ENCODE results near the gene TMEM187.
"Not testable (repeated sequence)": the region's sequence is repeated elsewhere in the genome, so short reads cannot be mapped to it uniquely, and the experiment has no call there.

TMEM187 gene

GRCh38 chrX:153973127-153974002, 811 bp downstream of the TMEM187 start:
- no peak for DNase-seq

GRCh38 chrX:153974003-153974725, 1.6 kb downstream of the TMEM187 start:
- DNase-seq, result no peak

- DNase-seq, result no peak
Measured at GRCh38 chrX:153974726-153975286, 2.3 kb downstream of the TMEM187 start.

- not testable (repeated sequence) for DNase-seq
Measured at GRCh38 chrX:153980394-153980793, 7.8 kb downstream of the TMEM187 start.

- no peak for DNase-seq
Measured at GRCh38 chrX:153981231-153981630, 8.7 kb downstream of the TMEM187 start.

GRCh38 chrX:153981771-153982533, 9.4 kb downstream of the TMEM187 start:
- no peak for DNase-seq

- no peak for DNase-seq
Measured at GRCh38 chrX:153983321-153983801, 10.8 kb downstream of the TMEM187 start.

GRCh38 chrX:153984351-153985178, 12.0 kb downstream of the TMEM187 start:
- no peak for DNase-seq

- DNase-seq, result no peak
Measured at GRCh38 chrX:153988493-153988892, 15.9 kb downstream of the TMEM187 start.

GRCh38 chrX:153989973-153990655, 17.6 kb downstream of the TMEM187 start:
- no peak for DNase-seq

- no peak for DNase-seq
Measured at GRCh38 chrX:153991013-153991580, 18.5 kb downstream of the TMEM187 start.

GRCh38 chrX:153992180-153992579, 19.6 kb downstream of the TMEM187 start:
- no peak for DNase-seq

GRCh38 chrX:153993079-153993478, 20.5 kb downstream of the TMEM187 start:
- DNase-seq, result no peak

- no peak for DNase-seq
Measured at GRCh38 chrX:153993978-153994377, 21.4 kb downstream of the TMEM187 start.

- DNase-seq, result not testable (repeated sequence)
Measured at GRCh38 chrX:153994398-153994797, 21.8 kb downstream of the TMEM187 start.

- DNase-seq, result no peak
Measured at GRCh38 chrX:153995504-153995903, 22.9 kb downstream of the TMEM187 start.

- no peak for DNase-seq
Measured at GRCh38 chrX:153999359-154000037, 26.9 kb downstream of the TMEM187 start.

GRCh38 chrX:154000051-154000450, 27.5 kb downstream of the TMEM187 start:
- DNase-seq, result no peak

GRCh38 chrX:154002215-154002719, 29.7 kb downstream of the TMEM187 start:
- DNase-seq, result peak; percentile 71

GRCh38 chrX:154004315-154004714, 31.8 kb downstream of the TMEM187 start:
- no peak for DNase-seq
